ENCODE data around the gene YTHDF2. TPM values are rescaled to one million over a fixed set of nuclear protein-coding genes. Genes with fewer than 3 reads are reported as not detected.
A peak's percentile ranks its signal among the peaks of the same experiment; 100 is the strongest.

YTHDF2 gene
- total and polyA plus RNA-seq, 2 of the 13 experiments (the other 11 are each of a cell fraction or from before 2014, with no cell fraction given), result 48.4 to 59.6 TPM

GRCh38 chr1:28736450-28737306 lies at the start of gene YTHDF2 (continued):
- TF ChIP-seq HINFP (CRISPR knock-in tag; IDR thresholded peaks at IDR 0.05; ENCODE audit: low read depth), result peak; percentile 97
- TF ChIP-seq, protein P1, sequence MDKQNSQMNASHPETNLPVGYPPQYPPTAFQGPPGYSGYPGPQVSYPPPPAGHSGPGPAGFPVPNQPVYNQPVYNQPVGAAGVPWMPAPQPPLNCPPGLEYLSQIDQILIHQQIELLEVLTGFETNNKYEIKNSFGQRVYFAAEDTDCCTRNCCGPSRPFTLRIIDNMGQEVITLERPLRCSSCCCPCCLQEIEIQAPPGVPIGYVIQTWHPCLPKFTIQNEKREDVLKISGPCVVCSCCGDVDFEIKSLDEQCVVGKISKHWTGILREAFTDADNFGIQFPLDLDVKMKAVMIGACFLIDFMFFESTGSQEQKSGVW (CRISPR knock-in tag; IDR thresholded peaks at IDR 0.05; ENCODE audit: borderline replicate concordance), result peak; percentile 52; the same call in 1 of the 2 replicates
- 0 out of 2 replicates have a peak, but pooled peaks have one; percentile 40 for TF ChIP-seq ZNF550 (CRISPR knock-in tag; IDR thresholded peaks at IDR 0.05; ENCODE audit: borderline replicate concordance)
- TF ChIP-seq ARID2 (CRISPR knock-in tag; IDR thresholded peaks at IDR 0.05; ENCODE audit: borderline replicate concordance), result peak; percentile 79; the same call in 1 of the 2 replicates
- TF ChIP-seq ZBTB26 (CRISPR knock-in tag; IDR thresholded peaks at IDR 0.05; ENCODE audit: borderline replicate concordance), result peak; percentile 51; the same call in 1 of the 2 replicates
- no peak for TF ChIP-seq ZNF83 (CRISPR knock-in tag; IDR thresholded peaks at IDR 0.05; ENCODE audit: borderline replicate concordance)
- TF ChIP-seq NFKBIZ (CRISPR knock-in tag; IDR thresholded peaks at IDR 0.05), result peak; percentile 41; the same call in 1 of the 2 replicates
- TF ChIP-seq ZNF333 (CRISPR knock-in tag; IDR thresholded peaks at IDR 0.05; ENCODE audit: borderline replicate concordance), result no peak
- peak; percentile 28; the same call in 1 of the 2 replicates for TF ChIP-seq ZNF839 (CRISPR knock-in tag; IDR thresholded peaks at IDR 0.05; ENCODE audit: borderline replicate concordance)
- no peak; the same call in 1 of the 2 replicates for TF ChIP-seq ZIK1 (CRISPR knock-in tag; IDR thresholded peaks at IDR 0.05; ENCODE audit: borderline replicate concordance, low read depth)
- TF ChIP-seq, protein P2, sequence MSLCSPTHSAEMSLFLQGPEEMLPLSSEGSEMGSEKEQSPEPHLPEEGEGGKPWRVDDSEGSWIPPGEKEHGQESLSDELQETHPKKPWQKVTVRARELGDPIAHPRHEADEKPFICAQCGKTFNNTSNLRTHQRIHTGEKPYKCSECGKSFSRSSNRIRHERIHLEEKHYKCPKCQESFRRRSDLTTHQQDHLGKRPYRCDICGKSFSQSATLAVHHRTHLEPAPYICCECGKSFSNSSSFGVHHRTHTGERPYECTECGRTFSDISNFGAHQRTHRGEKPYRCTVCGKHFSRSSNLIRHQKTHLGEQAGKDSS (CRISPR knock-in tag; IDR thresholded peaks at IDR 0.05; ENCODE audit: borderline replicate concordance, low read depth), result peak; percentile 74
- peak; percentile 25 for TF ChIP-seq HES4 (CRISPR knock-in tag; IDR thresholded peaks at IDR 0.05; ENCODE audit: borderline replicate concordance)
- peak; percentile 57; the same call in 1 of the 2 replicates for TF ChIP-seq ZNF431 (CRISPR knock-in tag; IDR thresholded peaks at IDR 0.05; ENCODE audit: borderline replicate concordance, low read depth)
- peak; percentile 38; the same call in 1 of the 2 replicates for TF ChIP-seq FOXC1 (CRISPR knock-in tag; IDR thresholded peaks at IDR 0.05; ENCODE audit: borderline replicate concordance)
- no peak; the same call in none of the 2 replicates for TF ChIP-seq DR1 (CRISPR knock-in tag; IDR thresholded peaks at IDR 0.05)
- TF ChIP-seq, protein P3, sequence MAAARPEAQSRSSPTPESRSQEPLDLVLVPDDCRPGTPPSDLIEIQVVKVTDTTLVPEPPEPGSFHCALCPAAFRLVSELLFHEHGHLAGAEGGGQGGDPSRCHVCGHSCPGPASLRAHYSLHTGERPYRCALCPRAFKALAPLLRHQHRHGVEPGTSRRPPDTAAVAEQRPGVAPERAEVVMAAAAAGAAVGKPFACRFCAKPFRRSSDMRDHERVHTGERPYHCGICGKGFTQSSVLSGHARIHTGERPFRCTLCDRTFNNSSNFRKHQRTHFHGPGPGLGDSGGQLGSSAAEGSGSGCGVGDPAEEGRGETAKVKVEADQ (CRISPR knock-in tag; IDR thresholded peaks at IDR 0.05; ENCODE audit: borderline replicate concordance), result peak; percentile 67; the same call in 1 of the 2 replicates
- no peak for TF ChIP-seq ZMAT5 (CRISPR knock-in tag; IDR thresholded peaks at IDR 0.05; ENCODE audit: borderline replicate concordance, low read depth)
- TF ChIP-seq SMARCE1 (IDR thresholded peaks at IDR 0.05; ENCODE audit: borderline replicate concordance), result no peak
- TF ChIP-seq ZNF253 (CRISPR knock-in tag; IDR thresholded peaks at IDR 0.05; ENCODE audit: borderline replicate concordance), result 0 out of 2 replicates have a peak, but pooled peaks have one; percentile 13
- peak; percentile 91; the same call in 1 of the 2 replicates for TF ChIP-seq ZNF614 (CRISPR knock-in tag; IDR thresholded peaks at IDR 0.05; ENCODE audit: borderline replicate concordance)
- TF ChIP-seq KDM1A (CRISPR knock-in tag; IDR thresholded peaks at IDR 0.05), result no peak; the same call in 1 of the 2 replicates
- peak; percentile 45 for TF ChIP-seq POLR2AphosphoS5 (IDR thresholded peaks at IDR 0.05; ENCODE audit: low read depth, low read length)

Data from HepG2 (cell line).